NCI-H2227 treated with DMSO at 0.1 percent for 48 hours (cell line): Measurements from ENCODE around the gene TSPY2.
"Not testable (repeated sequence)": the region's sequence is repeated elsewhere in the genome, so short reads cannot be mapped to it uniquely, and the experiment has no call there.

ENCODE experiments used
- DNase-seq: peaks from one replicate; lab custom pipeline; 2025; lab: John Stamatoyannopoulos, UW

Gene TSPY2, protein sequence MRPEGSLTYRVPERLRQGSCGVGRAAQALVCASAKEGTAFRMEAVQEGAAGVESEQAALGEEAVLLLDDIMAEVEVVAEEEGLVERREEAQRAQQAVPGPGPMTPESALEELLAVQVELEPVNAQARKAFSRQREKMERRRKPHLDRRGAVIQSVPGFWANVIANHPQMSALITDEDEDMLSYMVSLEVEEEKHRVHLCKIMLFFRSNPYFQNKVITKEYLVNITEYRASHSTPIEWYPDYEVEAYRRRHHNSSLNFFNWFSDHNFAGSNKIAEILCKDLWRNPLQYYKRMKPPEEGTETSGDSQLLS

DNA sequence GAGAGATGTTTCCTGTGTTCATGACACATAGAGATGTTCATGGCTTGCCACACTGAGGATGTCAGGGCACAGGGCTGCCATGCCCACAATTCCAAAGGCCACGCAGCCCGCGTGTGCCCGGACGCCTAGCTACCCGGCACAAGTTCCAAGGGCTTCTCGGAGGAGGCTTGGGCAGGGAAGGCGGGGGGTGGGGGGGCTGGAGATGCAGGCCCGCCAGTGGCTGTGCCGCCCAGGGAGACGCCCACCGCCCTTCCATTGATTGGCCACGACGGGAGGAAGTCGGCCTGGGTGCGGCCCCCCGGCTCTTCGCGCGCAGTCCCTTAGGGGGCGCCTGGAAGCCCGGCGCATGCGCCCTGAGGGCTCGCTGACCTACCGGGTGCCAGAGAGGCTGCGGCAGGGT, at the start of gene TSPY2:
Gene TSPY2 (plus strand): TSS at position 301 of the 400 bp plus-strand sequence. CDS start 46 bp downstream, at position 347.
- DNase-seq = not testable (repeated sequence)

DNA sequence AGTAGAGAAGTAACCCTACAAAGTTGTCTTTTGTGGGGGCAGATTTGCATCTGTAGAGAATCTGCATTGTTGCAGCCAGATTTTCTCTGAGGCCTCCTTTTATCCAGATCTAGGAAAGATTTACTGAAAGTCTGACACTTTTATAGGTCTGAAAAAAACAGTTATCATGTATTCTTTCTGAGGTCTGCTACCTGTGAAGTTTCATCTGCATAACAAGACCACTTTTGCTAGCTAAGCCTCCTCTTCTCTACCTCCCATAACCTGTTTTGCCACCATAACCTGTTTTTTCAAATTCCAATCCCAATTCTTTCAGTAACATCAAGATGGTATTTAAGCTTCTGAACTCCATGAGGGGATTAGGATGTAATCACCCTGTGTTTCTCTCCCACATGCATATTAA, 36.5 kb upstream of the TSPY2 start:
- DNase-seq = not testable (repeated sequence)

DNA sequence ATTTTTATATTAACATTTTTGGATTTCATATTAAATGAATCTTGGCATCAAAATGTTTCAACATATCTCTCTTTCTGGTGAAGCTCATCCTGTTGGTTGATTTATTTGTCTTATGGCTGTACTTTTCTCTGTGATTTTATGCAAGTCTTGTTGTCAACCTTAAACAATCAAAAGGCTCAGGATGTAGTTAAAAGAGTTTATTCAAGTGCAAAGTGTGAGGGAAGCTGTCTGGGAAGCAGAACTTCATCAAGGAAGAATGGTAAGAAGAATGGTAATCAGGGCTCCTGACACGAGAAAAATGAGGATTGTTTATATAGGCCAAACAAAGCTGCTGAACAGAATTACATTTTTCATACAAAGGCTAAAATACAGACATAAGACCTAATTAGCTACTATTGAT, 29.0 kb upstream of the TSPY2 start:
- not testable (repeated sequence) for DNase-seq

DNA sequence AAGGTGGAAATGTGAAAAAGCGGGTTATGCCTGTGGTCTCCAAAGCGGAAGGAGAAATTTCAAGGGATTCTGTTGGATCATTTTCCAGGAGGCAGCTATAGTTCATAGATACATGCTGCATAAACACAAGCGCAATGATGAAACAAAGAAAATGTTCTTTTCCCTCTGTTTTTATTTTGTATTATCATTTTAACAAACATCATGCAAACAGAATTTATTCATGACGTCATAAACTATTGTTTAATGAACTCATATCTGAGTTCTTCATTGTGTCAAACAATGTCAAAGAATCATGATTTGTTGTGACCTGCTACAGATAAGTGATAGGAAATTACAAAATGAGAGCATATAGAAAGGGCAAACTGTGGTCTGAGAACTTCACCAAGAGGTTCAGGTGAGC, 23.8 kb downstream of the TSPY2 start:
- not testable (repeated sequence) for DNase-seq
